DMS53 treated with DMSO at 0.1 percent for 48 hours (cell line): ENCODE results near the gene NHERF2.

Source experiments
- DNase-seq: peaks from one replicate; lab custom pipeline; 2025; ENCODE audit not compliant: unreplicated experiment; lab: John Stamatoyannopoulos, UW

NHERF2 gene

GRCh38 chr16:2056681-2057407 lies 30.1 kb downstream of the NHERF2 start:
- no peak for DNase-seq

DNA sequence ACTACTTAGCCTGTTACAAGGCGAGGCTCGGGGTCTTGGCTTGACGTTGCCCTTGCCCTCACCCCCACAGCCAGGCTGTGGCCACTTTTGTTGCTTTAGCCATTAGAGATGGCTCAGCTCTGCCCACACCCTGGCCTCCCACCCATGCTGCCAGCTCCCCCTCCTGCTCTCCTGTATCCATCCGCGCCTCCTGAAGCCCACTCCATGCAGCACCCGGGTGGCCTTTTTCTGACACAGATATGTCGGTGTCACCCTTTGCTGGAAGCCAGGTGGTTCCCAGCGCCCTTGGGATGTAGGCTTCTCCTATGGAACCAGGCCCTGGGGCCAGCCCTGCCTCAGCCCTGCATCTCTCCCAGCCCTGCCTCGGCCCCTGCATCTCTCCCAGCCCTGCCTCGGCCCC lies 30.7 kb downstream of the NHERF2 start:
- DNase-seq: no peak

- no peak for DNase-seq
These were observed 31.7 kb downstream of the NHERF2 start for GRCh38 chr16:2058420-2058819.

DNA sequence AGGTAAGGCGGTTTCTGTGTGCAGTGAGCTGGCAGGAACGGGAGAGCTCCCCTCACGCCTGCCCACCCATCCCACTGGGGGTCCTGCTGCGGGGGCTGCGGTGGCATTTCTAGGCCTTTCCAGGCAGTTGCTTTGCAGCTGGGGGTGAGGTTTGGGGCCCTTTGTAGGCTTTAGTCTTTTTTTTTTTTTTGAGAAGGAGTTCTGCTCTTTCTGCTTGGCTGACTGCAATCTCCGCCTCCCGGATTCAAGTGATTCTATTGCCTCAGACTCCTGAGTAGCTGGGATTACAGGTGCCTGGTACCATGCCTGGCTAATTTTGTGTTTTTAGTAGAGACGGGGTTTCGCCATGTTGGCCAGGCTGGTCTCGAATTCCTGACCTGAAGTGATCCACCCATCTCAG lies 32.2 kb downstream of the NHERF2 start:
- DNase-seq: no peak

- no peak for DNase-seq
These were observed 33.6 kb downstream of the NHERF2 start for GRCh38 chr16:2060346-2060745.

DNA sequence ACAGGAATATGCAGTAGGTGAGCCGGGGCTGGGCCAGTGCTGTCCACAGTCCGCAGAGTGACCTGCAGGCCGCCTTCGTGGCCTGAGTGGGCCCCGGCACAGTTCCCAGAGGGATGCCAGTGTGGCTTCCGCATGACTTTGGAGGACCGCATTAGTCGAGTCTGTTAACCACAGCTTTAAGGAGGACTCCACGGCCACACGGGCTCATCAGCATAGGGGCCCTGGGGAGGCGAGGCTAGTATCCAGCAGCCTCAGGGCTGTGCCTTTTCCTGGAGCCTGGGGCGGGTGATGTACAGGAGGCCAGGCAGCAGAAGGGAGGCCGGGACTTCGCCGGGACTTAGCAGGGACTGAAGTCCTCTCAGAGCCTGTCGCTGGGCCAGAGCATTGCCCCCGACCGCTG lies 34.3 kb downstream of the NHERF2 start:
- no peak for DNase-seq

GRCh38 chr16:2061526-2061925 lies 34.8 kb downstream of the NHERF2 start:
- DNase-seq: no peak

DNA sequence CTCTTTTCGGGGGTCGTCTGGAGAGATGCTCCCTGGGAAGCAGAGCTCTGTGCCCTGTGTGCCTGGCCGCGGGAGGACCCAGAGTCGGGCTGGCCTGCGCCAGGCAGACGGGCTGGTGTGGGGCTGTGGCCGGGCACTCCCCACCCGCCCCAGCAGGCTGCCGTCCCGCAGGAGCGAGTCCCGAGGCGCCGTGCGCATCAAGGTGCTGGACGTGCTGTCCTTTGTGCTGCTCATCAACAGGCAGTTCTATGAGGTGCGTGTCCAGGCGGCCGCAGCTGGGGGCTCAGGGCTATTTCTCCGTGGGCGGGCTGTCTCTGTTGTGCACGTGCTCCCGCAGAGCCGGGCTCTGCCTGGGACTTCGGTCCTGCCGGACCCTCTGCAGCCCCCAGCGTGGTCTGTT lies 36.1 kb downstream of the NHERF2 start:
- no peak for DNase-seq

DNA sequence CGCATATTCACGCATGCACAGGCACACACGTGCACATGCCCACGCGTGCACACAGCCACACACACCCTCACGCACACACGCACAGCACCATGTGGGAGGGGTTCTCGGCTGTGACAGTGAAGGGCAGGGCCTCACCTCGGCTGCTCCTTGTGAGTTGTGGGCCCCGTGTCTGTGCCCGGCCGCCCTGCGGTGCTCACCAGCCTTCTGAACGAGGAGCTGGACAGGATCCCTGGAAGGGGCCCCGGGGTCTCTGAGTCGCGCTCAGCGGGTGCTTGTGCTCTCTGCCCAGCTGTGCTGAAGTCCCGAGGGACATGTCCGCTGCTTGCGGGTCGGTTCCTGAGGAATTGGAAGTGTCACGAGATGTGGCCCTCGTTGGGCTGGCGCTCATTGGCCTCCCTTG lies 37.2 kb downstream of the NHERF2 start:
- DNase-seq: no peak

DNA sequence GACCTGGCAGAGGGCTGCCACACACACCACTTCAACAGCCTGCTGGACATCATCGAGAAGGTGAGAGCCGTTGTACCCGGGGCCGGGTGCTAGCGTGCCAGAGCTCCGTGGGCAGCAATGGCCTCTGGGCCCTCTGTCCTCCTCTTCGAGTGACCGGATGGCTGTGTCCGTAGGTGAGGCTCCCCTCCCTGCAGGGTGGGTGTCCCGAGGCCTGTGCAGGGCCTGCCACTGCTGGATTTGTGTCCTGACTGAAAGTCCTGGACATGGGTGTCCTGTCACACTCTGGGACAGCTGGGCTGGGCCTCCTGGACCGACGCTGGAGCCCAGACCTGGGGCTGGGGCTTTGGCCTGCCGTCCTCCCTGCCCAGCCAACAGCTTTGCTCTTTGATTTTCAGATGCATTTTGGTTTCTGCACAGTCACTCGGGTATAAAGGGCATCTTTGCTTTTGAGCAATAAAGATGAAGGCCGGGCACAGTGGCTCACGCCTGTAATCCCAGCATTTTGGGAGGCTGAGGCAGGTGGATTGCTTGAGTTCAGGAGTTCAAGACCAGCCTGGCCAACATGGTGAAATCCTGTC lies 37.8 kb downstream of the NHERF2 start:
- DNase-seq: no peak

DNA sequence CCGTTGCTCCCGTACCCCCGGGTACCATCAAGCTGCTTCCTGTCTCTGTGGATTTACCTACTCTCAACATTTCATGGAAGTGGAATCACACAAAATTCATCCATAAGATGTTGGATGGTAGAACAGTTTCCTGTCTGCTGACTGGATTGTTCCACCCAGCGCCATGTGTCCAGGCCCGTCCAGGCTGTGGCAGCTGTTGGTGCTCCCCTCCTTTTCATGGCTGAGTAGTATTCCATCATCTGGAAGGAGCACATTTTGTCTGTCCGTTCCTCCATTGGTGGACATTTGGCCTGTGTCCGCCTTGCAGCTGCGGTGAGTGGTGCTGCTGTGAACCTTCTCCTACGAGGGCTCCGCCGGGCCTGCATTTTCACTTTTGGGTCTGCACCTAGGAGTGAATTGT lies 39.4 kb downstream of the NHERF2 start:
- DNase-seq: no peak

DNA sequence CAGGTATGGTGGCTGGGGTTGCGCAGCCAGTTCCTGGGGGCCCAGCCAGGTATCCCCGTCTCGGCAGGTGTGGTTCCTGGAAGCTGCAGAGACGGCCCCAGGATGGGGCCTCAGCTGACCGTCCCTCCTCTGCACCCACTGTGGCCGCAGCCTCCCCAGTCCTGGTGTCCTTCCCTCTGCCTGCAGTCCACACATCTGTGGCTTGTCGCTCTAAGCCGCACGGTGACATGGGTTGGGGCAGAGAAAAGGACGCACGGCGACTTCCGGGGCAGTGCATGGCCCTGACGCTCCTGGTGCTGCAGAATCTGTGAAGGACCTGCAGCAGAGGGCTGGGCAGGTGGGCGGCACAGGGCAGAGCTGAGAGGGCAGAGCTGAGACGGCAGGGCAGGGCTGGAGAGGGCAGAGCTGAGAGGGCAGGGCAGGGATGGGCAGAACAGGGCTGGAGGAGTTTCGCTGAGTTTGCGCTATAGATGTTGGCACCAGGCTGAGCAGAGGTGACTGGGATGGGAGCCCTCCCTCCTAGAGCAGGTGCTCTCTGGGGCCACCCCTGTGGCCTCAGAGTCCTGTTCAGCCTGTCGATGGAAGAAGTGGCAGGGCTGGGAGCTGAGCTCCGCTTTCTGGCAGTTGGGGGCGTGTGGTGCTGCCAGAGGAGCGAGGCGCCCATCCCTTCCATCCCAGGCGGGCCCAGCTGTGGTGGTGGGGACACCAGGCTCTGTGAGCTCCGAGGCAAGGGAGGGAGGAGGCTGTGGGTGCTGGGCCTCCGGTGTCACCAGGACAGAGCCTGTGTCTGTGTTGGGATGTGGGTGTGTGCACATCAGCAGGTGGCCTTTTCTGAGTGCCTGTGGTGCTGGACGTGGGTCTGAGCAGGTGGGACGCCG lies 44.1 kb downstream of the NHERF2 start:
- no peak for DNase-seq

- no peak for DNase-seq
These were observed 44.9 kb downstream of the NHERF2 start for GRCh38 chr16:2071454-2072202.

- no peak for DNase-seq
These were observed 46.2 kb downstream of the NHERF2 start for GRCh38 chr16:2072926-2073325.

DNA sequence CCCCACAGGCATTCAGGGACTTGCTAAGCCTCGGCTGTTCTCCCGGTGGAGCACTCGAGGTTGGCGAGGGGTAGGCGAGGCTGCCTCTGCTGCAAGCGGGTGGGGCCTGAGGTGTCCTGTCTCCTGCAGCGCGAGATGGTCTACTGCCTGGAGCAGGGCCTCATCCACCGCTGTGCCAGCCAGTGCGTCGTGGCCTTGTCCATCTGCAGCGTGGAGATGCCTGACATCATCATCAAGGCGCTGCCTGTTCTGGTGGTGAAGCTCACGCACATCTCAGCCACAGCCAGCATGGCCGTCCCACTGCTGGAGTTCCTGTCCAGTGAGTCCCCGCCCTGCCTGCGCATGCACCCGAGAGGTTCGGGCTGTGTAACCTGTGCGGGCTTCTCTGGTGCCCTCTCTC lies 47.4 kb downstream of the NHERF2 start:
- DNase-seq: no peak

GRCh38 chr16:2075631-2076030 lies 48.9 kb downstream of the NHERF2 start:
- DNase-seq: no peak

DNA sequence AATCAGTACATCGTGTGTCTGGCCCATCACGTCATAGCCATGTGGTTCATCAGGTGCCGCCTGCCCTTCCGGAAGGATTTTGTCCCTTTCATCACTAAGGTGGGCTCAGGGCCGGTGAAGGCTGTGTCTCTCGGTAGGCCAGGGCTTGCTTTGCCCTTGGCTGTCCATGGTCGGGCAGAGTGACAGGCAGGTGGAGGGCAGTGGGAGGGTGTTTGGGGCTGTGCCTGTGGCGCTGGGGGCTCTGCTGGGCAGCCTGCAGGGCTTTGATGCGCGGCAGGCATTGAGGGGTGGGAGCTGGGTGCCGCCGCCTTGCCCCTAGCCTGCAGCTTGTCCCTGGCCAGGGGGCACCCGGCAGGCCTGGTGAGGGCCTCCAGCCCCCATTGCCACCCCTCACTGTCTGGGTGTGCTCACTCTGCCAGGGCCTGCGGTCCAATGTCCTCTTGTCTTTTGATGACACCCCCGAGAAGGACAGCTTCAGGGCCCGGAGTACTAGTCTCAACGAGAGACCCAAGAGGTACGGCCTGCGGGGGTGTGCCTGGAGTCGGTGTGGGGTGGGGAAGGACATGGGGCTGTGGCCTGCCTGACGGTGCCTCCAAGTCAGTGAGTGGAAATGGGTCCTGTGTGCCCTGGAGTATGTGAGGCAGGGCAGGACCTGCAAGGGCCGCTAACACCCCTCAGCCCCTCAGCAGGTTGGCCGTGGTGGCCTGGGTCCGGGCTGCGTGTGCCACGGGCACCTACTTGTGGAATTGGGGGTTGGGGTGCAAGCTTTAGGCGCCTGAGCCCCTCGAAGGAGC lies 49.6 kb downstream of the NHERF2 start:
- no peak for DNase-seq

- DNase-seq: no peak
These were observed 50.3 kb downstream of the NHERF2 start for GRCh38 chr16:2077016-2077415.

- DNase-seq: no peak
These were observed 51.0 kb downstream of the NHERF2 start for GRCh38 chr16:2077696-2078095.

DNA sequence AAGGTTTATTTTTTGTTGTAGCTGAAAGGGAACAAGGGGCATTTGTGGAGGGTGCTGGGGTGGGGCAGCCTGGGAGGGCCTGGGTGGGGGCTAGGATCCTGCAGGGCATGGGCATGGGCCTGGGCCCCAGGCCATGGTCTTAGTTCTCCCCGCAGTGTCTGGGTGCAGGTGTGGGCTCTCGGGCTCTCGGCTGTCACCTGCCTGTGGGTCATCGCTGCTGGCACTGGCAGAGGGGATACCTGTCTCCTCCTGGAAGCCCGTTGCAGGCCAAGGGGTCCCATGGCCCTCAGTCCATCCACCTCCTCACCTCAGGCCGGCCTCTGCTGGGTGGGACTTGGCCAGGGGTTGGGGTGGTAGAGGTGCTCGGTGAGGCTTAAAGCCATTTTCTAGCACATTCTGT lies 51.4 kb downstream of the NHERF2 start:
- no peak for DNase-seq

DNA sequence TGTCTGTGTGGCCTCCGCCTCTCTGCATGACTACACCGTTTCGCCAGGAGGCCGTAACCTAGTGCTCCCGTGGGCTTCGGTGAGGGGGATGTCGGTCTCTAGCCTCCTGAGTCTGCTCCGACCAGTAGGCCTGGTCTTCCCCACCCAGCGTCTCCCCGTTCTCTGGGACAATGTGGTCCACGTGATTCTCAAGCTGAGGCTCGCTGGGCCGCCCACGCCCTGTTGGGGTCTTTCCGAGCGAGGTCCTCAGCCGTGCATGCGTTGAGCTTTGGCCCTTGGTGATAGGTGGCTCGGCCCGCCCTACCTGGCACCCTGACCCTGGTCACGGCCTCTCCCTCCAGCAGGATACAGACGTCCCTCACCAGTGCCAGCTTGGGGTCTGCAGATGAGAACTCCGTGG lies 52.0 kb downstream of the NHERF2 start:
- DNase-seq: no peak
